A673 (cell line): ENCODE results near the gene MKRN1. TPM values are rescaled to one million over a fixed set of nuclear protein-coding genes. Genes with fewer than 3 reads are reported as not detected.

Experiments used
- Bru-seq: library from RNA; stranded (reverse); fragments of 400-500 nt; gene quantifications from one replicate; lab custom pipeline; 2021; lab: Mats Ljungman, UMichigan
- BruChase-seq, 2 experiments: library from RNA; stranded (reverse); fragments of 400-500 nt; gene quantifications; one replicate each; lab custom pipeline; 2021; lab: Mats Ljungman, UMichigan
- BruUV-seq: library from RNA; stranded (reverse); fragments of 400-500 nt; replicated peaks from 2 replicates; lab custom pipeline; 2021; lab: Mats Ljungman, UMichigan
- CTCF ChIA-PET: fragments of 300-600 bp; sonication (Branson Sonifier 250); formaldehyde crosslinking; loops from one replicate; lab custom pipeline; 2022; ENCODE audit warnings: antibody characterized with exemption; lab: Charles Lee
- POLR2A ChIA-PET: fragments of 300-600 bp; sonication (Branson Sonifier 250); formaldehyde crosslinking; loops from one replicate; lab custom pipeline; 2022; ENCODE audit warnings: antibody characterized with exemption; ENCODE audit not compliant: low non-redundant PET; lab: Charles Lee
- DNase-seq: peaks from one replicate; pipeline ENCODE4 v3.0.0-alpha.2; 2015; ENCODE audit warnings: low spot score
- H3K27ac ChIP-seq: fragments of 200-600 bp; sonication (generic); 2 replicates; pipeline ENCODE4 v1.5.1; 2016; ENCODE audit warnings: mixed run types, low read depth, mild to moderate bottlenecking, mixed read lengths, antibody characterized with exemption, low read length; ENCODE audit not compliant: poor library complexity, severe bottlenecking
- H3K27me3 ChIP-seq: fragments of 200-600 bp; sonication (generic); replicated peaks from 2 replicates; pipeline ENCODE4 v1.6.1; 2017; ENCODE audit warnings: mixed run types, low read depth, mild to moderate bottlenecking, mixed read lengths, antibody characterized with exemption, low read length; ENCODE audit not compliant: insufficient read depth, poor library complexity
- H3K36me3 ChIP-seq: fragments of 200-600 bp; sonication (generic); 2 replicates; pipeline ENCODE4 v1.6.1; 2016; ENCODE audit warnings: mixed run types, mild to moderate bottlenecking, mixed read lengths, antibody characterized with exemption, low read length; ENCODE audit not compliant: insufficient read depth, poor library complexity, severe bottlenecking
- H3K4me1 ChIP-seq: fragments of 200-600 bp; sonication (generic); 2 replicates; pipeline ENCODE4 v1.6.1; 2017; ENCODE audit warnings: mixed run types, mild to moderate bottlenecking, mixed read lengths, antibody characterized with exemption, low read length; ENCODE audit not compliant: insufficient read depth, poor library complexity, severe bottlenecking
- H3K4me3 ChIP-seq: fragments of 200-600 bp; sonication (generic); 2 replicates; pipeline ENCODE4 v1.5.1; 2016; ENCODE audit warnings: low read depth, mixed run types, mild to moderate bottlenecking, mixed read lengths, low read length; ENCODE audit not compliant: poor library complexity, severe bottlenecking
- H3K9me3 ChIP-seq: fragments of 200-600 bp; sonication (generic); 2 replicates; pipeline ENCODE4 v1.6.1; 2016; ENCODE audit warnings: mixed run types, low read depth, mild to moderate bottlenecking, mixed read lengths, antibody characterized with exemption, low read length; ENCODE audit not compliant: poor library complexity, severe bottlenecking
- CTCF ChIP-seq: fragments of 300-800, 200-600 bp; sonication (generic); conservative IDR thresholded peaks from 2 replicates; pipeline ENCODE4 v1.5.1; 2017; ENCODE audit warnings: low read depth, mild to moderate bottlenecking, antibody characterized with exemption, low read length, moderate library complexity, mixed read lengths
- EZH2 ChIP-seq: fragments of 200-600 bp; sonication (generic); IDR thresholded peaks from 2 replicates; pipeline ENCODE4 v1.6.1; 2017; ENCODE audit warnings: borderline replicate concordance, low read depth, mild to moderate bottlenecking, mixed read lengths, antibody characterized with exemption, low read length; ENCODE audit not compliant: poor library complexity, severe bottlenecking
- intact Hi-C: fragments of 100-400 bp; cut with micrococcal nuclease; formaldehyde crosslinking; loops from one replicate; pipeline ENCODE4 v1.10.0; 2022; ENCODE audit not compliant: unreplicated experiment
- long read RNA-seq: library from polyadenylated mRNA; stranded (forward); transcript quantifications from one replicate; pipeline ENCODE4 v2.0.0, GENCODE V29; 2022
- total RNA-seq: library from RNA; stranded (reverse); gene quantifications from 2 replicates; pipeline ENCODE4 v1.2.3, GENCODE V29; 2021

The MKRN1 gene
- total RNA-seq (51.1 and 57.6 TPM in 2 replicates), Bru-seq, nascent RNA (percentile 74 among the genes with signal in this experiment), BruChase-seq, experiment 1, labeled RNA remaining after a 2-hour chase (percentile 81 among the genes with signal in this experiment), BruChase-seq, experiment 2, labeled RNA remaining after a 6-hour chase (percentile 86 among the genes with signal in this experiment)
- long read RNA-seq, transcript MKRN1-202 (5 exons, 1,601 nt): minor isoform, 20 of 206 reads
- long read RNA-seq, transcript MKRN1-201 (8 exons, 3,151 nt): major isoform, 165 of 206 reads
- long read RNA-seq, partial matches to known transcripts: 5 of 206 reads
- long read RNA-seq, other reads (novel, unspliced or antisense): 13 of 206 reads

- BruUV-seq: no TSS peak
- ChIA-PET POLR2A (no interaction called here), CTCF (no interaction called here)
- Histone ChIP-seq H3K9me3 (no peaks in the 10 kb centered on the region), H3K27me3 (no peaks in the 10 kb centered on the region), H3K36me3 (no peaks in the 10 kb centered on the region), H3K4me3 (peak within 1 kb of the TSS; percentile 99), H3K27ac (peak within 1 kb of the TSS; percentile 81), H3K4me1 (peaks cover 4% of the 10 kb centered on the region)
- intact Hi-C loops: loop anchor here (10.0 kb wide), 1 partner anchor 446 kb away; the partner anchor contains the start of gene BRAF
- peak; percentile 95 for DNase-seq
- TF ChIP-seq EZH2 (no peak), CTCF (no peak)
Measured at GRCh38 chr7:140479062-140479738, at the start of gene MKRN1. TSS of gene MKRN1 (minus strand) at chr7:140479505. CDS start at chr7:140479344, 161 bp downstream.

- POLR2A ChIA-PET: no interaction called here
- Histone ChIP-seq H3K27me3 (no peaks in the 10 kb centered on the region), H3K9me3 (no peaks in the 10 kb centered on the region), H3K4me3 (no peak overlapping the region), H3K4me1 (no peaks in the 10 kb centered on the region), H3K27ac (no peak overlapping the region), H3K36me3 (no peaks in the 10 kb centered on the region)
- intact Hi-C loops: no loop called here
- DNase-seq: no peak
- BruUV-seq: no TSS peak
- CTCF ChIA-PET: no interaction called here
- TF ChIP-seq CTCF (no peak), EZH2 (no peak)
Measured at GRCh38 chr7:140526787-140527664, 47.7 kb upstream of the MKRN1 start.

- Histone ChIP-seq H3K27me3 (no peaks in the 10 kb centered on the region), H3K4me3 (no peak overlapping the region), H3K9me3 (no peaks in the 10 kb centered on the region), H3K4me1 (no peaks in the 10 kb centered on the region), H3K27ac (no peak overlapping the region), H3K36me3 (no peaks in the 10 kb centered on the region)
- POLR2A ChIA-PET: no interaction called here
- CTCF ChIA-PET: no interaction called here
- no peak for TF ChIP-seq CTCF
- TF ChIP-seq EZH2: no peak
- no peak for DNase-seq
- no TSS peak for BruUV-seq
- intact Hi-C loops: no loop called here
Measured at GRCh38 chr7:140526214-140526613, 46.9 kb upstream of the MKRN1 start.
